Endothelial cell of umbilical vein (primary cell): ENCODE measurements around the gene RAB1A. TPM values are rescaled to one million over a fixed set of nuclear protein-coding genes. Genes with fewer than 3 reads are reported as not detected.

Source experiments
- BruUV-seq: library from RNA; stranded (reverse); fragments of 400-500 nt; replicated peaks from 2 replicates; lab custom pipeline; 2021; lab: Mats Ljungman, UMichigan
- CTCF ChIA-PET: fragments of 300-600, 350-600 bp; sonication (Branson Sonifier 250); formaldehyde crosslinking; loops from one replicate; lab custom pipeline; 2021; ENCODE audit warnings: antibody characterized with exemption, inconsistent platforms; lab: Charles Lee
- POLR2A ChIA-PET: fragments of 300-600, 350-600 bp; sonication (Branson Sonifier 250); formaldehyde crosslinking; loops from one replicate; lab custom pipeline; 2021; ENCODE audit warnings: antibody characterized with exemption, inconsistent platforms; lab: Charles Lee
- DNase-seq: peaks from one replicate; pipeline ENCODE4 v3.0.0-alpha.2; 2011; ENCODE audit warnings: low read depth, low spot score
- FAIRE-seq: peaks from 2 replicates; lab custom pipeline; 2011; peaks lifted over from hg19 to GRCh38; lab: Jason Lieb, UNC
- H2AFZ ChIP-seq: 2 replicates; pipeline ENCODE4 v1.6.0; 2012; ENCODE audit warnings: low read depth, low read length, control low read depth, inconsistent platforms
- H3K27ac ChIP-seq: 2 replicates; pipeline ENCODE4 v1.5.1; 2011; ENCODE audit warnings: low read depth, mild to moderate bottlenecking, control low read depth, low read length, moderate library complexity; ENCODE audit not compliant: insufficient read depth
- H3K27me3 ChIP-seq, 2 experiments: 2 replicates each; pipeline versions ENCODE4 v1.6.0 to v1.6.1; 2011; ENCODE audit warnings: low read length in 2 of 2, mixed read lengths in 1 of 2; ENCODE audit not compliant: control insufficient read depth in 2 of 2, insufficient read depth in 2 of 2
- H3K36me3 ChIP-seq, 2 experiments: 2 replicates in 1 of 2; 3 replicates in 1 of 2; pipeline ENCODE4 v1.5.1; 2011; ENCODE audit warnings: low read length in 2 of 2, mild to moderate bottlenecking in 1 of 2, moderate library complexity in 1 of 2; ENCODE audit not compliant: control insufficient read depth in 2 of 2, insufficient read depth in 2 of 2; ENCODE audit errors: extremely low read depth in 1 of 2
- H3K4me1 ChIP-seq: 3 replicates; pipeline ENCODE4 v1.5.1; 2011; ENCODE audit warnings: mild to moderate bottlenecking, low read length; ENCODE audit not compliant: control insufficient read depth, insufficient read depth; ENCODE audit errors: extremely low read depth
- H3K4me2 ChIP-seq: 2 replicates; pipeline ENCODE4 v1.6.1; 2011; ENCODE audit warnings: low read length, control low read depth, mixed read lengths; ENCODE audit not compliant: insufficient read depth
- H3K4me3 ChIP-seq, 3 experiments: fragments of 200-600 bp in 1 of 3; sonication (generic), shearing (Covaris generic) in 1 of 3; replicated peaks in 1 of 3; 2 replicates each; pipeline ENCODE4 v1.5.1; 2011 to 2016; ENCODE audit warnings: control low read depth in 3 of 3, low read length in 3 of 3, mild to moderate bottlenecking in 2 of 3, inconsistent platforms in 1 of 3, low read depth in 1 of 3, moderate library complexity in 1 of 3; ENCODE audit not compliant: insufficient read depth in 1 of 3
- H3K79me2 ChIP-seq: 2 replicates; pipeline ENCODE4 v1.6.0; 2012; ENCODE audit warnings: low read length, inconsistent platforms; ENCODE audit not compliant: control insufficient read depth, insufficient read depth
- H3K9ac ChIP-seq: replicated peaks from 2 replicates; pipeline ENCODE3; 2011; ENCODE audit warnings: low read length, control low read depth; ENCODE audit not compliant: insufficient read depth; ENCODE audit errors: extremely low read depth
- H3K9me1 ChIP-seq: replicated peaks from 3 replicates; pipeline ENCODE4 v1.6.0; 2011; ENCODE audit warnings: mild to moderate bottlenecking, low read length; ENCODE audit not compliant: control insufficient read depth, insufficient read depth; ENCODE audit errors: extremely low read depth
- H3K9me3 ChIP-seq: replicated peaks from 2 replicates; pipeline ENCODE4 v1.5.1; 2012; ENCODE audit warnings: low read length, inconsistent platforms; ENCODE audit not compliant: control insufficient read depth, insufficient read depth
- H4K20me1 ChIP-seq: replicated peaks from 2 replicates; pipeline ENCODE3; 2011; ENCODE audit warnings: mild to moderate bottlenecking, low read length; ENCODE audit not compliant: control insufficient read depth, insufficient read depth; ENCODE audit errors: extremely low read depth
- CTCF ChIP-seq, 2 donors: IDR thresholded peaks; 1 replicate in 1 of 2; 2 replicates in 1 of 2; pipeline ENCODE4 v1.5.1; 2011; ENCODE audit warnings: low read length in 2 of 2, mild to moderate bottlenecking in 2 of 2, moderate library complexity in 2 of 2, control low read depth in 1 of 2, inconsistent platforms in 1 of 2, low read depth in 1 of 2; ENCODE audit not compliant: insufficient read depth in 1 of 2; ENCODE audit errors: extremely low read depth in 1 of 2
- EZH2 ChIP-seq: IDR thresholded peaks from 2 replicates; pipeline ENCODE4 v1.6.1; 2012; ENCODE audit warnings: borderline replicate concordance, low read depth, mild to moderate bottlenecking, moderate library complexity, low read length, inconsistent platforms; ENCODE audit not compliant: severe bottlenecking
- FOS ChIP-seq: IDR thresholded peaks from 2 replicates; pipeline ENCODE4 v1.6.1; 2011; ENCODE audit warnings: mild to moderate bottlenecking, low read length, moderate library complexity, borderline replicate concordance; ENCODE audit not compliant: insufficient read depth
- JUN ChIP-seq: IDR thresholded peaks from 2 replicates; pipeline ENCODE4 v1.6.1; 2011; ENCODE audit warnings: borderline replicate concordance, low read depth; ENCODE audit not compliant: insufficient read length, insufficient read depth
- MAX ChIP-seq: IDR thresholded peaks from 2 replicates; pipeline ENCODE4 v1.6.1; 2011; ENCODE audit not compliant: insufficient read depth, insufficient read length
- POLR2A ChIP-seq: IDR thresholded peaks from 2 replicates; pipeline ENCODE4 v1.6.1; 2012; ENCODE audit warnings: low read depth, mild to moderate bottlenecking, control low read depth, low read length
- POLR2AphosphoS5 ChIP-seq: IDR thresholded peaks from 2 replicates; pipeline ENCODE4 v1.6.1; 2012; ENCODE audit warnings: low read depth, mild to moderate bottlenecking, control low read depth, low read length, moderate library complexity; ENCODE audit not compliant: insufficient read depth
- dilution Hi-C: fragments of 300-500 bp; cut with MboI; formaldehyde crosslinking; loops from one replicate; pipeline ENCODE4 v1.15.0; 2019; ENCODE audit warnings: low sequenced_read_pairs; ENCODE audit not compliant: extremely low pct_ligation_motif_present
- intact Hi-C: fragments of 100-400 bp; cut with micrococcal nuclease; formaldehyde crosslinking; loops from one replicate; pipeline ENCODE4 v1.10.0; 2022
- polyA plus RNA-seq, 4 experiments: library from polyadenylated mRNA; depleted of rRNA in 3 of 4; stranded (reverse) in 3 of 4; unstranded in 1 of 4; fragments of >200 nt; gene quantifications; 2 replicates each; pipeline versions ENCODE4 v1.2.1 to v1.2.3, GENCODE V29; 2011 to 2012; ENCODE audit warnings: missing spikeins in 1 of 4
- total RNA-seq: library from RNA; stranded (reverse); gene quantifications from 2 replicates; pipeline ENCODE4 v1.2.3, GENCODE V29; 2021

RAB1A gene
- total and polyA plus RNA-seq, 2 donors (not counting 3 experiments of a cell fraction or from before 2014, with no cell fraction given) = 121 to 176 TPM

- DNase-seq (no peak), FAIRE-seq (no peak)
- Histone ChIP-seq H3K4me1 (no peaks in the 10 kb centered on the region), H4K20me1 (no peaks in the 10 kb centered on the region), H3K79me2 (no peaks in the 10 kb centered on the region), H3K4me3 (no peak overlapping the region), H3K9me1 (no peaks in the 10 kb centered on the region), H3K27ac (no peak overlapping the region), H3K9me3 (no peaks in the 10 kb centered on the region), H3K9ac (no peak overlapping the region), H3K36me3 (no peaks in the 10 kb centered on the region), H3K27me3 (peaks cover 2 to 9% of the 10 kb centered on the region in 2 experiments), H2AFZ (no peak overlapping the region), H3K4me2 (no peak overlapping the region)
- dilution Hi-C loops (no loop called here), intact Hi-C loops (no loop called here)
- no TSS peak for BruUV-seq
- ChIA-PET POLR2A (no interaction called here), CTCF (no interaction called here)
- TF ChIP-seq POLR2AphosphoS5 = no peak
- TF ChIP-seq POLR2A = no peak
- no peak for TF ChIP-seq FOS
- no peak for TF ChIP-seq EZH2
- no peak for TF ChIP-seq MAX
- TF ChIP-seq JUN = no peak
- TF ChIP-seq CTCF (IDR thresholded peaks at IDR 0.05; ENCODE audit: extremely low read depth in 1 of 2, insufficient read depth in 1 of 2, low read depth in 1 of 2, low read length in 2 of 2) = no peak
These were observed 14.7 kb upstream of the RAB1A start for GRCh38 chr2:65144571-65144970.
